GM12891 (cell line): ENCODE data around the gene CFHR1.
"Not testable (repeated sequence)": the region's sequence is repeated elsewhere in the genome, so short reads cannot be mapped to it uniquely, and the experiment has no call there.

ENCODE experiments used
- DNase-seq: peaks from one replicate; pipeline ENCODE4 v3.0.0; 2011; ENCODE audit warnings: low spot score; ENCODE audit not compliant: insufficient read length
- FAIRE-seq: peaks from 2 replicates; lab custom pipeline; 2011; peaks lifted over from hg19 to GRCh38; lab: Jason Lieb, UNC
- PAX5 ChIP-seq: IDR thresholded peaks from 2 replicates; pipeline ENCODE4 v1.6.1; 2011; ENCODE audit warnings: low read length, moderate library complexity, mild to moderate bottlenecking; ENCODE audit not compliant: insufficient read depth, severe bottlenecking
- POLR2A ChIP-seq: IDR thresholded peaks from 2 replicates; pipeline ENCODE4 v1.6.1; 2011; ENCODE audit warnings: low read depth, low read length, control low read depth
- POLR2AphosphoS5 ChIP-seq: IDR thresholded peaks from 2 replicates; pipeline ENCODE4 v1.6.1; 2011; ENCODE audit warnings: low read depth, low read length, control low read depth
- POU2F2 ChIP-seq: IDR thresholded peaks from 2 replicates; pipeline ENCODE4 v1.6.1; 2011; ENCODE audit warnings: low read depth, mild to moderate bottlenecking, control low read depth, low read length, moderate library complexity
- SPI1 ChIP-seq: IDR thresholded peaks from 2 replicates; pipeline ENCODE4 v1.6.1; 2011; ENCODE audit warnings: low read depth, low read length, control low read depth
- TAF1 ChIP-seq: IDR thresholded peaks from 2 replicates; pipeline ENCODE4 v1.6.1; 2011; ENCODE audit warnings: low read depth, low read length, control low read depth

The CFHR1 gene

GRCh38 chr1:196808529-196809235 is 10.8 kb upstream of the CFHR1 start:
- DNase-seq (no peak), FAIRE-seq (no peak)
- TF ChIP-seq POU2F2 (no peak), TAF1 (no peak), SPI1 (no peak), POLR2A (no peak), PAX5 (no peak), POLR2AphosphoS5 (no peak)

GRCh38 chr1:196817442-196817841 is 2.1 kb upstream of the CFHR1 start:
- not testable (repeated sequence) for FAIRE-seq, DNase-seq

GRCh38 chr1:196827860-196828259 is 8.3 kb downstream of the CFHR1 start:
- FAIRE-seq, DNase-seq: not testable (repeated sequence)

- DNase-seq, FAIRE-seq: not testable (repeated sequence)
Measured at GRCh38 chr1:196849613-196850492, 30.3 kb downstream of the CFHR1 start.

- TF ChIP-seq SPI1 (no peak), TAF1 (no peak), POLR2AphosphoS5 (no peak), PAX5 (no peak), POU2F2 (no peak), POLR2A (no peak)
- FAIRE-seq = no peak
- DNase-seq = no peak
Measured at GRCh38 chr1:196856053-196856452, 36.5 kb downstream of the CFHR1 start.

GRCh38 chr1:196857188-196857587 is 37.7 kb downstream of the CFHR1 start:
- TF ChIP-seq POU2F2 = no peak
- TF ChIP-seq POLR2A = no peak
- TF ChIP-seq SPI1 = no peak
- TF ChIP-seq POLR2AphosphoS5 = no peak
- TF ChIP-seq TAF1 = no peak
- TF ChIP-seq PAX5 = no peak
- FAIRE-seq = no peak
- no peak for DNase-seq

- FAIRE-seq (no peak), DNase-seq (no peak)
- TF ChIP-seq POU2F2 (no peak), PAX5 (no peak), POLR2AphosphoS5 (no peak), POLR2A (no peak), TAF1 (no peak), SPI1 (no peak)
Measured at GRCh38 chr1:196858811-196859210, 39.3 kb downstream of the CFHR1 start.

- TF ChIP-seq PAX5 (no peak), POLR2A (no peak), SPI1 (no peak), POU2F2 (no peak), TAF1 (no peak), POLR2AphosphoS5 (no peak)
- DNase-seq = no peak
- no peak for FAIRE-seq
Measured at GRCh38 chr1:196860323-196860884, 40.9 kb downstream of the CFHR1 start.

GRCh38 chr1:196861429-196861828 is 41.9 kb downstream of the CFHR1 start:
- no peak for TF ChIP-seq POLR2AphosphoS5
- no peak for TF ChIP-seq TAF1
- no peak for TF ChIP-seq POU2F2
- TF ChIP-seq PAX5 = no peak
- TF ChIP-seq POLR2A = no peak
- TF ChIP-seq SPI1 = no peak
- FAIRE-seq = no peak
- no peak for DNase-seq

- TF ChIP-seq POLR2AphosphoS5 (no peak), TAF1 (no peak), POLR2A (no peak), POU2F2 (no peak), SPI1 (no peak), PAX5 (no peak)
- FAIRE-seq (no peak), DNase-seq (no peak)
Measured at GRCh38 chr1:196866974-196867373, 47.4 kb downstream of the CFHR1 start.
